HEK293 (cell line): ENCODE measurements around the gene KLHL29.
A peak's percentile ranks its signal among the peaks of the same experiment; 100 is the strongest.

Experiments used
- CTCF ChIA-PET: fragments of 350-600 bp; formaldehyde crosslinking; extraction: SDS; loops from one replicate; lab custom pipeline; 2021; ENCODE audit warnings: antibody characterized with exemption; lab: Yijun Ruan, JAX
- POLR2A ChIA-PET: fragments of 300-600 bp; formaldehyde crosslinking; extraction: SDS; loops from one replicate; lab custom pipeline; 2020; ENCODE audit warnings: antibody characterized with exemption, inconsistent platforms; lab: Yijun Ruan, JAX
- H3K27ac ChIP-seq: fragments of 200-500 bp; sonication (Bioruptor generic); 2 replicates; pipeline ENCODE4 v1.5.1; 2014; ENCODE audit warnings: low read depth, low read length, control low read depth, inconsistent platforms; ENCODE audit errors: extremely low read depth
- H3K36me3 ChIP-seq, 2 experiments: fragments of 200-500 bp in 1 of 2; sonication (Bioruptor generic) in 1 of 2; 1 replicate in 1 of 2; 2 replicates in 1 of 2; pipeline ENCODE4 v1.5.1; 2014 to 2017; ENCODE audit warnings: inconsistent platforms in 2 of 2, low read length in 2 of 2; ENCODE audit not compliant: control insufficient read depth in 2 of 2, insufficient read depth in 1 of 2
- H3K4me1 ChIP-seq: fragments of 200-500 bp; sonication (Bioruptor generic); 2 replicates; pipeline ENCODE4 v1.5.1; 2014; ENCODE audit warnings: mild to moderate bottlenecking, low read length, inconsistent platforms; ENCODE audit not compliant: control insufficient read depth, insufficient read depth
- H3K4me3 ChIP-seq: 2 replicates; pipeline ENCODE4 v1.5.1; 2011; ENCODE audit warnings: low read depth, mild to moderate bottlenecking, control low read depth, low read length, moderate library complexity
- H3K9me3 ChIP-seq: fragments of 200-500 bp; sonication (Bioruptor generic); 2 replicates; pipeline ENCODE4 v1.5.1; 2014; ENCODE audit warnings: low read depth, low read length, inconsistent platforms; ENCODE audit not compliant: control insufficient read depth, insufficient read depth
- AEBP2 ChIP-seq: fragments of 450-650 bp; formaldehyde crosslinking; IDR thresholded peaks from 2 replicates; pipeline ENCODE4 v1.5.1; 2016; ENCODE audit warnings: missing biosample characterization, missing genetic modification characterization, borderline replicate concordance
- KLF17 ChIP-seq: fragments of 450-650 bp; formaldehyde crosslinking; IDR thresholded peaks from 2 replicates; pipeline ENCODE4 v1.5.1; 2016; ENCODE audit warnings: missing biosample characterization, missing genetic modification characterization
- MEIS1 ChIP-seq: sonication (generic); formaldehyde crosslinking; IDR thresholded peaks from 2 replicates; pipeline ENCODE4 v1.8.1; 2022; ENCODE audit warnings: missing genetic modification reagents, mild to moderate bottlenecking, borderline replicate concordance
- OSR2 ChIP-seq: fragments of 450-650 bp; formaldehyde crosslinking; IDR thresholded peaks from 2 replicates; pipeline ENCODE4 v1.5.1; 2016; ENCODE audit warnings: missing biosample characterization, missing genetic modification characterization
- PRDM4 ChIP-seq: fragments of 450-650 bp; formaldehyde crosslinking; IDR thresholded peaks from 2 replicates; pipeline ENCODE4 v1.5.1; 2017; ENCODE audit warnings: missing biosample characterization, missing genetic modification characterization
- SP2 ChIP-seq: fragments of 450-650 bp; formaldehyde crosslinking; IDR thresholded peaks from 2 replicates; pipeline ENCODE4 v1.5.1; 2016; ENCODE audit warnings: missing biosample characterization, missing genetic modification characterization
- TRIM28 ChIP-seq: IDR thresholded peaks from 2 replicates; pipeline ENCODE4 v1.6.1; 2011; ENCODE audit warnings: low read length, control low read depth, borderline replicate concordance
- YY1 ChIP-seq: fragments of 450-650 bp; formaldehyde crosslinking; IDR thresholded peaks from 2 replicates; pipeline ENCODE4 v1.5.1; 2018; ENCODE audit warnings: missing biosample characterization, missing genetic modification characterization
- ZBTB17 ChIP-seq: fragments of 450-650 bp; formaldehyde crosslinking; IDR thresholded peaks from 2 replicates; pipeline ENCODE4 v1.5.1; 2016; ENCODE audit warnings: missing biosample characterization, missing genetic modification characterization
- ZBTB21 ChIP-seq: fragments of 450-650 bp; formaldehyde crosslinking; IDR thresholded peaks from 2 replicates; pipeline ENCODE4 v1.5.1; 2017; ENCODE audit warnings: missing biosample characterization, missing genetic modification characterization
- ZBTB44 ChIP-seq: fragments of 450-650 bp; IDR thresholded peaks from 2 replicates; pipeline ENCODE4 v1.5.1; 2018; ENCODE audit warnings: missing biosample characterization, mild to moderate bottlenecking, missing genetic modification characterization
- ZNF140 ChIP-seq: fragments of 450-650 bp; formaldehyde crosslinking; IDR thresholded peaks from 2 replicates; pipeline ENCODE4 v1.5.1; 2016; ENCODE audit warnings: missing biosample characterization, missing genetic modification characterization
- ZNF2 ChIP-seq: fragments of 450-650 bp; formaldehyde crosslinking; IDR thresholded peaks from 2 replicates; pipeline ENCODE4 v1.5.1; 2016; ENCODE audit warnings: missing biosample characterization, missing genetic modification characterization
- ZNF24 ChIP-seq: fragments of 450-650 bp; formaldehyde crosslinking; IDR thresholded peaks from 2 replicates; pipeline ENCODE4 v1.5.1; 2016; ENCODE audit warnings: missing biosample characterization, missing genetic modification characterization
- ZNF37A ChIP-seq: fragments of 450-650 bp; IDR thresholded peaks from 2 replicates; pipeline ENCODE4 v1.5.1; 2018; ENCODE audit warnings: missing biosample characterization, missing genetic modification characterization
- ZNF530 ChIP-seq: fragments of 450-650 bp; formaldehyde crosslinking; IDR thresholded peaks from 2 replicates; pipeline ENCODE4 v1.5.1; 2016; ENCODE audit warnings: low read depth, missing biosample characterization, missing genetic modification characterization
- ZNF626 ChIP-seq: fragments of 450-650 bp; sonication (Bioruptor Pico); formaldehyde crosslinking; IDR thresholded peaks from 2 replicates; pipeline ENCODE4 v1.5.1; 2018; ENCODE audit warnings: missing biosample characterization, missing genetic modification characterization, inconsistent platforms
- ZNF660 ChIP-seq: fragments of 450-650 bp; IDR thresholded peaks from 2 replicates; pipeline ENCODE4 v1.5.1; 2018; ENCODE audit warnings: missing biosample characterization, mild to moderate bottlenecking, missing genetic modification characterization
- ZNF692 ChIP-seq: fragments of 450-650 bp; formaldehyde crosslinking; IDR thresholded peaks from 2 replicates; pipeline ENCODE4 v1.5.1; 2016; ENCODE audit warnings: missing biosample characterization, missing genetic modification characterization
- ZNF792 ChIP-seq: fragments of 450-650 bp; formaldehyde crosslinking; IDR thresholded peaks from 2 replicates; pipeline ENCODE4 v1.5.1; 2016; ENCODE audit warnings: missing biosample characterization, missing genetic modification characterization
- ZSCAN18 ChIP-seq: fragments of 450-650 bp; formaldehyde crosslinking; IDR thresholded peaks from 2 replicates; pipeline ENCODE4 v1.5.1; 2016; ENCODE audit warnings: missing biosample characterization, missing genetic modification characterization

Gene KLHL29

GRCh38 chr2:23513245-23513871 is 128.4 kb downstream of the KLHL29 start:
- Histone ChIP-seq H3K27ac (no peak overlapping the region), H3K4me1 (peaks cover 14% of the 10 kb centered on the region), H3K4me3 (no peak overlapping the region), H3K9me3 (no peaks in the 10 kb centered on the region), H3K36me3 (no peaks in the 10 kb centered on the region)
- POLR2A ChIA-PET = no interaction called here
- CTCF ChIA-PET = no interaction called here
- TF ChIP-seq ZNF24 (tag by site-specific recombination) = no peak
- peak; percentile 87 for TF ChIP-seq ZBTB17
- peak; percentile 42; the same call in 1 of the 2 replicates for TF ChIP-seq ZNF140
- TF ChIP-seq SP2 (tag by site-specific recombination) = 0 out of 2 replicates have a peak, but pooled peaks have one; percentile 7
- 0 out of 2 replicates have a peak, but pooled peaks have one; percentile 36 for TF ChIP-seq ZBTB21 (tag by site-specific recombination)
- no peak for TF ChIP-seq ZBTB44 (tag by site-specific recombination)
- TF ChIP-seq ZNF692 (tag by site-specific recombination) = 0 out of 2 replicates have a peak, but pooled peaks have one; percentile 12
- TF ChIP-seq YY1 = no peak

GRCh38 chr2:23513872-23514793 is 129.2 kb downstream of the KLHL29 start:
- no peak overlapping the region for H3K4me3 ChIP-seq
- CTCF ChIA-PET = no interaction called here
- H3K36me3 ChIP-seq = no peaks in the 10 kb centered on the region
- POLR2A ChIA-PET = no interaction called here
- peaks cover 14% of the 10 kb centered on the region for H3K4me1 ChIP-seq
- no peaks in the 10 kb centered on the region for H3K9me3 ChIP-seq
- H3K27ac ChIP-seq = no peak overlapping the region
- TF ChIP-seq ZNF660 (tag by site-specific recombination) = 0 out of 2 replicates have a peak, but pooled peaks have one; percentile 9
- TF ChIP-seq MEIS1 (CRISPR knock-in tag) = no peak
- no peak for TF ChIP-seq ZSCAN18 (tag by site-specific recombination)
- no peak for TF ChIP-seq ZNF792
- TF ChIP-seq ZNF37A (tag by site-specific recombination) = no peak
- no peak for TF ChIP-seq ZNF626
- no peak for TF ChIP-seq ZNF24 (tag by site-specific recombination)
- peak; percentile 75; the same call in 1 of the 2 replicates for TF ChIP-seq TRIM28
- 0 out of 2 replicates have a peak, but pooled peaks have one; percentile 30 for TF ChIP-seq ZNF2
- TF ChIP-seq OSR2 = peak; percentile 66; the same call in 1 of the 2 replicates
- peak; percentile 42; the same call in 1 of the 2 replicates for TF ChIP-seq PRDM4 (tag by site-specific recombination)
- no peak for TF ChIP-seq ZNF530 (tag by site-specific recombination)
- no peak for TF ChIP-seq AEBP2 (tag by site-specific recombination)
- 0 out of 2 replicates have a peak, but pooled peaks have one; percentile 30 for TF ChIP-seq KLF17
- peak; percentile 84 for TF ChIP-seq ZBTB44 (tag by site-specific recombination)
